NCI-H510A (cell line): ENCODE measurements around the gene DLGAP4.

Experiments
- DNase-seq: peaks from one replicate; lab custom pipeline; 2025; lab: John Stamatoyannopoulos, UW

The DLGAP4 gene

DNA sequence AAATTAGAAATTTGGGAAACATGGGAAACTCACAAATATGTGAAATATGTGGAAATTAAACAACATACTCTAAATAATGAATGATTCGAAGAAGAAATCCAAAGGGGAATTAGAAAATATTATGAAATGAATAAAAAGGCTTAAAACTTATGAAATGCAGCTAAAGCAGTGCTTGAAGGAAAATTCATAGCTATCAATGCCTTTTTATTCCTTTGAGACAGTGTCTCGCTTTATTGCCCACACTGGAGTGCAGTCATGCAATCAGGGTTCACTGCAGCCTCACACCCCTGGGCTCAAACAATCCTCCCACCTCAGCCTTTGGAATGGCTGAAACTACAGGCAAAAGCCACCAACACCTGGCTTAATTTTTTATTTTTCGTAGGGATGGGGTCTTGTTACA is 259.4 kb downstream of the DLGAP4 start:
- DNase-seq = no peak

DNA sequence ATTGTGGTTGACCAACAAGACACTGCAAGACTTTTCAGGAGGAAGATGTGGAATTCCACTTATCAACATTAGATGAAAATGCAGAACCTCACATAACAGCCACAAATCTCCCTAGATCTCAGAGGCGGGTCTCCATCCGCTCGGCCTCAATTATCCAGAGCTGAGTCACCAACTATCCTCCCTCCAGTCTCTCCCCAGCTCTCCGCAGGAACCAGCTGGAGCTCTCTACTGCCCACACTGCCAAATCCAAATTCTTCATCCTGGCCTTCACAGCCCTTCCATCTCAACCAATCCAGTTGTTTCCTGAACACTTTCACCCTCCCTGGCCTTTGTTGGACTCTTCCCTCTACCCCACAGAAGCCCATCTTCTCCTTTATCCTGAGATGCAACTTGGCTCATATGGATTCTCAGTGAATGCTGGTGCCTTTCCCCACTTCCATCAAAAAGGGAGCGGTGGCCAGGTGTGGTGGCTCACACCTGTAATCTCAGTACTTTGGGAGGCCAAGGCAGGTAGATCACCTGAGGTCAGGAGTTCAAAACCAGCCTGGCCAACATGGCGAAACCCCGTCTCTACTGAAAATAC is 263.8 kb downstream of the DLGAP4 start:
- DNase-seq = no peak

DNA sequence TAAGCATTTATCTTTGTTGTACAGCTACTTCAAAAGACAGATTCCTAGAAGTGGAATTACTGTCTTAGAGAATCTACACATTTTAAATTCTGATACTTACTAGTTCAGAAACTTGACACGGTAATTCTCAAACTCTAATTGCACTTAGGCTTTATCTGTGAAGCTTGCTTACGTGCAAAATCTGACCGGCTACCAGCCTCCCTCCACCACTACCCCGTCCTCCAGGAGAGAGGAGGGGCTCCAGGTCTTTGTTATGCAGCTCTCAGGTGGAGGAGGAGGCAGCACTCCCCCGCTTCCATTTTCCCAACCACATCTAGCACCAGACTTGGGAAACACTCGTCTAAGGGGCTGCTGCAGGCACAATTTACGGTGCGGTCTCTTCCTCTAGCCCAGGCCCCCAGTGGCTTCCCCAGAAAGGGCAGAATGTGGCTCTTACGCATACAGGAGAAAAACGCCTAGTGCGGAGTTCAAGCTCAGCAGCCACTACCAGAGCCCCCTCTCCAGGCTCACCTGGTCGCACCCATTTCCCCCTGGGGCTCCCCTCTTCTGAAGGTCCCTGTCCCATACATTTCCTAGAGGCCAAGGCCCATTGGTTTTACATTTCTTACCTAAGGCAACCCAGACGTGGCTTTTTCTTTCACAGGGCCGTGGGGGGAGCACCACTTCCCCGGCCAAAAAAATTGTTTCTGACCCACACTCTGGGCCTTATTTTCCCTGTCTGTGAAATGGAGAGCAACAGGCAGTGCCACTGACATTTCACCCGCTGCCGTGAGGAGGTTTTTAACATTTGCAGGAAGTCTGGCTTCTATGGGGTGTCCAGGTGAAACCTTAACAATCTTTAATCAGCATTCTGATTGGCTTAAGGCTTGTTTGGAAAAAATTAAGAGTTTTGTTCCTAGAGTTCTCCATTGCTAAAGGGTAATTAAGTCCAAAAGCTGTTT is 265.7 kb downstream of the DLGAP4 start:
- no peak for DNase-seq

DNA sequence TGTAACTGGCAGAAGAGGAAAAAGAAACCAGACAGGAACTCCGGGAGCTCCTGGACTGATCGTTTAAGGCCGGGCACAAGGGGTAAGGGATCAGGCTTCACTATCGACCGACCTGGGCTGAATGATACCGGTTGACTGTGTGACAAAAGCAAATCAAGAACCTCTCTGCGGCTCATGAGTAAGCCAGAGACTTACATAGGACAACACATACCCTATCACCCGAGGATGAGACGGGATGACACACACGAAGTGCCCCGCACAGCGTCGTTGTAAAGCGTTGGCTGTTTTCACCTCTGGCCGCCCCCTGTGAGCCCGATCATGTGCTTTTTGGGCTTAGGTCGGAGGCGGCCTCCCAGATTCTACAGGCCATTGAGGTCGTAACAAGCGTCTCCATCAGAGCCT is 266.6 kb downstream of the DLGAP4 start:
- no peak for DNase-seq

DNA sequence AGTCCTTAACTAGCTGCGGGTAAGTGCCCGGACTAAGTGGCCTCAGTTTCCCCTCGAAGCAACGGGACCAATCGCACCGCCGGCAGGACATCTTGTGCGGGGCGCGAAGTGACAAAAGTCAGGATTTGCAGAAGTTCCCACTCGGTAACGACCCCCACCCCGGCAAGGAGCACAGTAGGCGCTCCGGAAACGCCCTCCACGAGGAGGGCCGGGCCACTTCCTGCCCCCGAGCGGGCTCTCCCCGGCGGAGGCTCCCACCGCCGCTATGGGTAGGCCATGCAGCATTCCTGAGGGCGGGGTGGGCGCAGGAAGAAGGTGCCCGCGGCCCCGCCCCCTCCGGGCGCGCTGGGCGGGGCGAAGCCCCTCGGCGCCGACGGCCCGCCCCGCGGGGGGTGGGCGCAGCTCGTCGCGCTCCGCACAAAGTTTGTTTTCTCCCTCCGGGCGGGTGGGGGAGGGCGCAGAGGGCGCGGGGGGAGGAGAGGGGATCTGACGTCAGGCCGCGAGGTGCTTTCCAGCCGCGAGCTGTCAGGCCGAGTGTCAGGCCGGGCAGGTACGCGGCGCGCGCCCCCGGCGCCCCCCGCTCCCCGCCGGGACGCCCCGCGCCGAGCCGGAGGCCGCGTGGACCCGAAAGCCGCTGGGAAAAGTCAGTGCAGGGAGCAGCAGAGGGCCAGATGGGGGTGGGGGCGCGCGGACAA is 267.1 kb downstream of the DLGAP4 start, which contains the start of gene TGIF2:
TSS of gene TGIF2 (plus strand) at position 495 of the 695 bp plus-strand sequence. CDS start 5,178 bp downstream, outside the sequence.
- DNase-seq = peak; percentile 89

DNA sequence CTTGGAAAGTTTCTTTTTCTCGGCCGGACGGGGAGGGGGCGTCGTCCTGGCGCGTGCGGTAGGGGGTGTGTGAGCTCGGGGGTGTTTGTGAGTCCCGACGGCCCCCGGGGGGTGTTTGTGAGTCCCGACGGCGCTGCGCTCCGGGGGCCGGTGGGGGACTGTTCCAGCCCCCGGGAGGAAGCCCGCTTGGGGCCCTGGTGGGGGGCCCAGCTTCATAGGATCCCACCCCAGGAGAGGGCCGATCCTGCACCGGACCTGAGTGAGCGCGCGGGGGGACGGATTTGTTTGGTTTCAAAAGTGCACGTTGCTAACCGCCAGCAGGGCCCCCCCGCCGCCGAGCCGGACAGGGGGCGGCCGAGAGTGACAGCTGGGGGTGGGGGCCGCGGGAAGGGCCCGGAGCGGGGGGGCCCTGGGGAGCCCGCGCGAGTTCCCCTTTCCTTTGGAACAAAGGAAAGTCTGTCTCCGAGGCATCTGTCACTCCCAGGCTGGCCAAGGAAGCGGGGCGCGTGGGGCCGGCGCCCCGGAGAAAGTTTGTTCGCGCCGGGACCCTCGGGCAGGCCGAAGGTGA is 267.7 kb downstream of the DLGAP4 start:
- DNase-seq = no peak

DNA sequence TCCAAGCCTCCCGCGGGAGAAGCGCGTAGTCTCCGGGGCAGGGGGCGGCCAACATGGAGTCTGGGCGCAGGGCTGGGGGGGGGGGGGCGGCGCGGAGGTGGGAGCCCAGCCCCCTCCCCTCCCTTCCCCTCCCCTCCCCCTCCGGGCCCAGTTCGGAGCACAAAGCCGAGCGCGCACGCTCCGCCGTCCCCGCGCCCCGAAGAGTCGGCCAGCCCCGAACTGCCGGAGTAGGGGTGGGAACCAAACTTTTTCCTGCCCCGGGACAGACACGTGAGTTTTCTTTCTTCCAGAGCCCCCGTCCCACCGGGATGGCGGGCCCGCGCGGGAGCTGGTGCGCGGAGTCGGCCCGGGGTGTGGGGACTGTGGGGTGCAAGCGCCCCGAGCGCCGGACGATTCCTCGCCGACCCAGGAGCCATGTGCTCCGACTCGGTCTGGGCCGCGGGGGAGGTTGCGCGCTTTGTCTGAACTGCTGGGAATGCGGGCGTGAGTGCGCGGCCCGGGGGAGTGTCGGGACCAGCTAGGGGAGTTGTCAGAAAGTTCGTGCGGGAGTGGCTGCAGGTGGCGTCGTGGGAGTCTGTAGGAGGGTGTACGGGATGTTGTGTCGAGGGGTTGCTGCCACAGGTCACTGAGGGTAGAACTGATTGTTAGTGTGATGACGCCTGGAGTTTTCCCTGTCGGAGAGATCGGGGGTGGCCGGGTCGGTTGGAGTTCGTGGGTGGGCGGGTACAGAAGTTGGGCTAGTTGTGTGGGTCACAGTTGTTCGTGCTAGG is 268.4 kb downstream of the DLGAP4 start:
- DNase-seq = peak; percentile 11

DNA sequence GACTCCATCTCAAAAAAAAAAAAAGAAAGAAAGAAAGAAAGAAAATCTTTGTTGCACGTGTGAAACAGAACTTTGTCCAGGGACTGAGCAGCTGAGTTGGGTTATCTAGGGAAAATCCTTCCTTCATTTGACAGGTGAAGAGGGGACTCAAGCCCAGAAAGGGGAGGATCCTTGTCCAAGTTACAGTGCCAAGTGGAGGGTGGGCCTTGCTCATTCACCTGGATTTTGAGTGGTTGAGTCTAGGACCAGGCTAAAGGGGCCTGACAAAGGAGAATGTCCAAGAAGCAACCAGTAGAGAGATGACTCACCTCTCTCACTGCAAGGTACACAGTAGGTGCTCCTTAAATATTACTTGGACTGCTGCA is 269.9 kb downstream of the DLGAP4 start:
- DNase-seq = no peak
